HFF-Myc (cell line): ENCODE results near the gene BTF3L4.
"Not testable (repeated sequence)": the region's sequence is repeated elsewhere in the genome, so short reads cannot be mapped to it uniquely, and the experiment has no call there.

ENCODE experiments used
- DNase-seq: peaks from one replicate; pipeline ENCODE4 v3.0.0-alpha.2; 2011; ENCODE audit warnings: low read depth; ENCODE audit errors: extremely low read depth
- H3K4me3 ChIP-seq: replicated peaks from 2 replicates; pipeline ENCODE4 v1.5.1; 2011; ENCODE audit warnings: low read depth, mild to moderate bottlenecking, control low read depth, low read length
- TF ChIP-seq, protein P1 (sequence below): IDR thresholded peaks from 2 replicates; pipeline ENCODE4 v1.5.1; 2012; ENCODE audit warnings: mild to moderate bottlenecking, low read depth, low read length, control low read depth; ENCODE audit errors: missing control alignments

Gene BTF3L4

GRCh38 chr1:52070704-52071103 is 14.6 kb downstream of the BTF3L4 start:
- no peak overlapping the region for H3K4me3 ChIP-seq
- no peak for DNase-seq
- TF ChIP-seq, protein P1, sequence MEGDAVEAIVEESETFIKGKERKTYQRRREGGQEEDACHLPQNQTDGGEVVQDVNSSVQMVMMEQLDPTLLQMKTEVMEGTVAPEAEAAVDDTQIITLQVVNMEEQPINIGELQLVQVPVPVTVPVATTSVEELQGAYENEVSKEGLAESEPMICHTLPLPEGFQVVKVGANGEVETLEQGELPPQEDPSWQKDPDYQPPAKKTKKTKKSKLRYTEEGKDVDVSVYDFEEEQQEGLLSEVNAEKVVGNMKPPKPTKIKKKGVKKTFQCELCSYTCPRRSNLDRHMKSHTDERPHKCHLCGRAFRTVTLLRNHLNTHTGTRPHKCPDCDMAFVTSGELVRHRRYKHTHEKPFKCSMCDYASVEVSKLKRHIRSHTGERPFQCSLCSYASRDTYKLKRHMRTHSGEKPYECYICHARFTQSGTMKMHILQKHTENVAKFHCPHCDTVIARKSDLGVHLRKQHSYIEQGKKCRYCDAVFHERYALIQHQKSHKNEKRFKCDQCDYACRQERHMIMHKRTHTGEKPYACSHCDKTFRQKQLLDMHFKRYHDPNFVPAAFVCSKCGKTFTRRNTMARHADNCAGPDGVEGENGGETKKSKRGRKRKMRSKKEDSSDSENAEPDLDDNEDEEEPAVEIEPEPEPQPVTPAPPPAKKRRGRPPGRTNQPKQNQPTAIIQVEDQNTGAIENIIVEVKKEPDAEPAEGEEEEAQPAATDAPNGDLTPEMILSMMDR = no peak

GRCh38 chr1:52072291-52072690 is 16.2 kb downstream of the BTF3L4 start:
- no peak for DNase-seq
- no peak overlapping the region for H3K4me3 ChIP-seq
- TF ChIP-seq, protein P1 = no peak

GRCh38 chr1:52077277-52077676 is 21.2 kb downstream of the BTF3L4 start:
- H3K4me3 ChIP-seq, DNase-seq: not testable (repeated sequence)

DNA sequence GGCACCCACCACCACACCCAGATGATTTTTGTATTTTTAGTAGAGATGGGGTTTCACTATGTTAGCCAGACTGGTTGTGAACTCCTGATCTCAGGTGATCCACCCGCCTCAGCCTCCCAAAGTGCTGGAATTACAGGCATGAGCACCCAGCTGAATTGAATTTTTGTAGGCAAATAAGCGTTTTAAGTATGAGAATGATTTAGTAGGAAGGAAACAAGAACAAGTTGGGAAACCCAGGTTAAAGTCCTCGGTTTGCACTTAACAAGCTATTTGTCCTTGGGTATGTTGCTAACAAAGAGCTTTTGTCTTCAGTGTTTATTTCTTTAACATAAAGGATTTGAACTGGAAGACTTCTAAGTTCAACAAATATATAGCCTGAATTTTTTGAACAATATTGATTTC is 23.9 kb downstream of the BTF3L4 start:
- TF ChIP-seq, protein P1 = no peak
- H3K4me3 ChIP-seq = no peak overlapping the region

GRCh38 chr1:52087892-52088291 is 31.8 kb downstream of the BTF3L4 start:
- not testable (repeated sequence) for DNase-seq, H3K4me3 ChIP-seq

More for the DNA sequence above, 23.9 kb downstream of the BTF3L4 start:
- no peak for DNase-seq

DNA sequence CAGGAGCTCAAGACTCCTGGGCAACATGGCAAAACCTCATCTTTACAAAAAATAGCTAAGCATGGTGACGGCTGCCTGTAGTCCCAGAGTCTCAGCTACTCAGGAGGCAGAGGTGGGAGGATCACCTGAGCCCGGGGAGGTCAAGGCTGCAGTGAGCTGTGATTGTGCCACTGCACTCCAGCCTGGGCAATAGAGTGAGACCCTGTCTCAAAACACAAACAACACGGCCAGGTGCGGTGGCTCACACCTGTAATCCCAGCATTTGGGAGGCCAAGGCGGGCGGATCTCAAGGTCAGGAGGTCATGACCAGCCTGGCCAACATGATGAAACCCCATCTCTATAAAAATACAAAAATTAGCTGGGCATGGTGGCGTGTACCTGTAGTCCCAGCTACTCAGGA is 38.2 kb downstream of the BTF3L4 start:
- DNase-seq, H3K4me3 ChIP-seq: not testable (repeated sequence)

DNA sequence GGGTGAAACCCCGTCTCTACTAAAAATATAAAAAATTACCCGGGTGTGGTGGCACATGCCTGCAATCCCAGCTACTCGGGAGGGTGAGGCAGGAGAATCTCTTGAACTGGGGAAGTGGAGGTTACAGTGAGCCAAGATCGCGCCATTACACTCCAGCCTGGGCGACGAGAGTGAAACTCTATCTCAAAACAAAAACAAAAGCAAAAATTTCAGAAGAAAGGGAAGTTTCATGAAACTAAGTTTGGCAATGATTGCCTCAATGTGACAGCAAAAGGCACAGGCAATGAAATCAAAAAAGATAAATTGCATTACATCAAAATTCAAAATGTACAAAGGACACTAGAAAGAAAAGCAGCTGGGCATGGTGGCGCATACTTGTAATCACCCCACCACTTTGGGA is 40.1 kb downstream of the BTF3L4 start:
- H3K4me3 ChIP-seq = no peak overlapping the region
- TF ChIP-seq, protein P1 = no peak
- DNase-seq = no peak

GRCh38 chr1:52098139-52098871 is 42.2 kb downstream of the BTF3L4 start:
- no peak overlapping the region for H3K4me3 ChIP-seq
- TF ChIP-seq, protein P1 = no peak
- DNase-seq = no peak
